DMS53 treated with DMSO at 0.1 percent for 48 hours (cell line): ENCODE measurements around the gene ZNF683.

Experiments
- DNase-seq: peaks from one replicate; lab custom pipeline; 2025; ENCODE audit not compliant: unreplicated experiment; lab: John Stamatoyannopoulos, UW

Gene ZNF683

GRCh38 chr1:26359981-26360806 lies 12.4 kb downstream of the ZNF683 start:
- DNase-seq, result no peak

DNA sequence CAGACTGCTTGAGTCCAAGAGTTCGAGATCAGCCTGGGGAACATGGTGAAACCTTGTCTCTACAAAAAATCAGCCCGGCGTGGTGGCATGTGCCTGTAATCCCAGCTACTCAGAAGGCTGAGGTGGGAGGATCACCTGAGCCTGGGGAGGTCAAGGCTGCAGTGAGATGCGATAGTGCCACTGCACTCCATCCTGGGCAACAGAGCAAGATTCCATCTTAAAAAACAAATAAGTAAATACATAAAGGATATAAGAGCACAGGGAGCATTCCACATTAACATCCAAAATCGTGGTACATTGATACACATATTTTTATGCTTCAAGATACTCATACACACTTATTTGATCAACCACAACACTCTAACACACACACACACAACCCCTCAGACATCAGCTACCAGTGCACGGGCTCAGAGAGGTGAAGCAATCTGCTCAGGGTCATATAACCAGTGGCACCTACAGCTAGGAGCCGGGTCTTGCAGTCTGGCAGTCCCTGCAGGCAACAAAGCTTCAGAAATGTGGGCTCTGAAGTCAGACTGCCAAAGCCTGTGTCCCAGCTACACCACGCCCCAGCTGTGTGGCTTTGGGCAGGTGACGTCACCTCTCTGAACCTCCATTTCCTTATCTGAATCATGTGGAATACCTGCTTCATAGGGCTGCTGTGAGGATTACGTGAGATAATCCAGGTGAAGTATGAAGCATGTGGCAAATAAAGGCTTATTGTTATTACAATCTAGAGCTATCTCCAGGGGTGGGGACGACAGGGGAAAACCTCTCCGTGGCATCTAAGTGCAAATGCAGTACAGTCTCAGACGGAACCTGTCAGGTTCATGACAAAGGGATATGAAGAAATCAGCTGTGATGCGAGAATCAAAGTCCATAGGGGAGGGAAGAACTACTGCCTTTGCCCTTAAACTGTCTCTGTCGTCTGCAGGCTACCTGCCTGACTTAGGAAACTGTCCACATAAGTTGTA lies 13.9 kb downstream of the ZNF683 start:
- peak; percentile 15 for DNase-seq

GRCh38 chr1:26357121-26357602 lies 15.4 kb downstream of the ZNF683 start:
- no peak for DNase-seq

DNA sequence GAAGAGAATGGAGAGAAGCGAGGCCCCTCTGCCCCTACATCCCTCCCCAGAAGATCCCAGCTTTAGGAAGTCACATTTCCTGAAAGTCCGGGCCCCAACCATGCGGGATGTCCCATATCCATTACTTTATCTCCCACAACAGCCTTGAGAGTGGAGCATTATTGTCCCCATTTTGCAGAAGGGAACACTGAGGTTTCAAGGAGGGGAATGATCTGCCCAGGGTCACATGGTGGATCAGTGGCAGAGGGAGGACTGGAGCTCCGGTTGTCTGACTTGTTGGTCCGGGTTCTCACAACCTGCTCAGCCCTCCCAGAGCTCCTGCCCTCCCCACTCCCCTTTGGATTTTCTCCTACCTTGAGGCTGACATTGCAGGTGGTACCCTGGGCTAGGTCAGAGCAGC lies 16.4 kb downstream of the ZNF683 start:
- no peak for DNase-seq

DNA sequence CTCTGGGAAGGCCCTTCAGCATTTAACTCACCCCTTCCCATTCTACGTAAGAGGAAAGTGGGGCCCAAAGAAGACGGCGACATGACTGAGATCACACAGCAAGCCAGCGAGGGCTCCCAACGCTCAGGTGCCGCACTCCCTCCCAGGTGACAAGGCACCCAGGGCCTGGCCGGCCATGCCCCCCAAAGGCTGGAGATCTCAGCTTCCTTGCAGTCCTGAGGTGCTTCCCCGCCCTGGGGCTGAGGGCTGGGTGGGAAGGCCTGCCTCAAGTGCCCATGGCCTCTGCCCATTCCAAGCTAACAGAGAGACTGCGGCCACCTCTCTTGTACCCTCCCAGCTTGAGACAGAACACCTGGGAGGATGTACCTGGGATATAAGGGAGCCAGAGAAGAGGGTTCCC lies 17.6 kb downstream of the ZNF683 start:
- DNase-seq, result no peak

DNA sequence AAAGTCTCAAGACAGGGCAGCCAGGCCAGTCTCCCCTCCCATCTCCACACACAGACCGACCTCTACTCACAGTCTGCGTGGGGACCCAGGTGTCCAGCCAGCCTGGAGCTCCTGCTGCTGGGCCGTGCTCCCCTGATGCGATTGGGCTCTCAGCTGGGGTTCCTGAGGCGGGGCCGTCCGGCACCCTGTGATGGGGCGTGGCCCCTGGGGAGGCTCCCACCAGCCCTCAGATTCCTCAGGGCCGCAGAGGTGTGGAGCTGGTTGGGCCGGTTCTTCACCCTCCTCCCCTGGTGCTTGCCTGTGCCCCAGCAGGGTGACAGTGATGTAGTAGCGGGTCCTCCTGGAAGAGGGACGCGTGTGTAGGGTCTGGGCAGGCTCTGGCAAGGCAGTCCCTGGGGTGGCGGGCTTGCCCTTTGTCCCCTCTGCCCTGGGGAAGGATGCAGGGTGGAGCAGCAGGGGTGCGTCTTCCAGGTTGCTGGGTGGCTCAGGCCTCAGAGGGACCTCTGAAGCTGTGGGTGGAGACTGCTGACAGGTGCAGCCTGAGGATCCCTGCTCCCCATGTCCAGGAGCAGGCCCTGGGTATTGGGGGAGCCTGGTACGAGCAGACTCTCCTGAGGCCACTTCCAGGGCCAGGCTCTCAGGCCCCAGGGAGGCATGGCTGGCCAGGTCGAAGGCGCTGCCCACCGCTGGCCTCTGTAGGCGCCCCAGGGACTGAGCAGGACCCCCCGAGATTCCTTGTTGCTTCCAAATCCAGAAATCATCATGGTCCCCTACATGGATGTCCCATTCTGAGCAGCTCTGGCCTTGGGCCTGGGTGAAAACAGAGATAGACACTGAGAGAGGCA lies 18.4 kb downstream of the ZNF683 start, which contains the start of gene CRYBG2:
CRYBG2 (minus strand) TSS at position 155 of the 845 bp plus-strand sequence. CDS start 7,473 bp downstream, outside the sequence.
- DNase-seq, result peak; percentile 8

DNA sequence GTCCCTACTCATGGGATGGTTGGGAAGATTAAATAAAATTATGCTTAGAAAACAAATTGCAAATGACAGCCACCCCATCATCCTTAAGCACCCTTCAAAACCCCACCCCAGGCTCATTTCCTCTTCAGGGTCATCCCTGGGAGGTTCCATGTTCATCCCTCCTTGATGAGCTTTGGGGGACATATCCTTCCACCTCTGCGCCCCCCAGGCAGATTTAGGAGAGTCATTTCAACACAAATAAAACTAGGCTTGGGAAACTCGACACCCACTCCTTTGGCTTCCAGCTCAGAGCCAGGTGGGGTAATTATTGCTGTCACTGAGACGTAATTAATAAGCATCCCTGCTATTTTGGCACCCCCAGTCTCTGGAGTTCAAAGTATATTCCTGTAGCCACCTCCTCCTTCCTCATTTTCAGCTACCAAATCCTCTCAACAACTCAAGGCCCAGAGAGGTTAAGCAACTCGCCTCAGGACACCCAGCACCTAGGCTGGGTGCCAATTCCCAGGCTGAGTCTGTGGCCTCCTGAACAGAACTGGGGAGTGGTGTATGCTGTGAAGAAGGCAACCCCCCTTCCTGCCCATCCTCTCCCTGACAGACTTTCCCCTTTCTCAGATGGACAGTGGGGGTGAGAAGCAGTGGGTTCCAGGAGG lies 19.2 kb downstream of the ZNF683 start:
- no peak for DNase-seq

DNA sequence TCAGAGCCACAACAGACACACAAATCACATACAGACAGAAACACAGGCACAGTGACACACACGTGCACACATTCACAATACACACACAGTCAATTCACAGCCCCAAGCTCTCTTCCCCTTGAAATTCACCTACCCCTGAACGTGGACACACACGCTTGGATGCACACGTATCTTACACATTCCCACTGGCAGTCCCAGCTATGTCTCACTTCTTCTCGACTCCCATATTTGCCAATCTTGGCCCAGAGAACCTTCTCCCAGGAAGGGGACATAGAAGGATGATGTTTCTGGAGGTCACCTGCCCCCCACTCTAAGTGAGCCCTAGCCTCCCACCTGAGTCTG lies 20.2 kb downstream of the ZNF683 start:
- no peak for DNase-seq

DNA sequence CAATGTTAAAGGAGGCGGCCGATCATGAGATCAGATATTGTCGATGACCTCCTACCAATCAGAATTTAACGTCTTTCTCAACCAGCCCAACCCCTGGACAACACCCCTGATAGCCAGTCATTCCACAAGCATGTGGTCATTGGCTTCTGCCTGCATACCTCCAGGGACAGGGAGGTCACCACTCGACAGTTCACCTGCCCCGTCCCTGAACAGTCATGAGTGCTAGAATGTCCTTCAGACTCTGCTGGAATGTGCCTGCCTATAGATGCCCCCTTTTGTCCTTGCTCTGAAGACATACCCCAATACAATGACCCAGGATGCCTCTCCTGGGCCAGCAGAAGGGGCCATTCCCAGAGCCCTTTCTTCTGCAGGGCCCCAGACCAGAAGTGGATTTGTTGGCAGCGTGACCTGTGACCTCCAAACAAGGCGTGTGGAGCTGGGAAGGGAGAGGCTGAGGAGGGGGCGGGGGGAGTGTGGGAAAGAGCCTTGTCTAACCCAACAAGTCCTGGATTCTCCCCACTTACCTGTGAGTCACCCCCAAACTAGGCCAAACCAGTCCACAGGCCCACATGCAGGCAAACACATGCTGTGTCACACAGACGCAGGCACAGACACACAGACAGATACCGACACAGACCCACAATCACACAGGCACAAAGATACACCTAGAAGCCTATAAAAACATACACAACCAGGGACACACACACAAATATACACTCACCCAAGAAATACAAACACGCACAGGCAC lies 20.8 kb downstream of the ZNF683 start:
- no peak for DNase-seq

DNA sequence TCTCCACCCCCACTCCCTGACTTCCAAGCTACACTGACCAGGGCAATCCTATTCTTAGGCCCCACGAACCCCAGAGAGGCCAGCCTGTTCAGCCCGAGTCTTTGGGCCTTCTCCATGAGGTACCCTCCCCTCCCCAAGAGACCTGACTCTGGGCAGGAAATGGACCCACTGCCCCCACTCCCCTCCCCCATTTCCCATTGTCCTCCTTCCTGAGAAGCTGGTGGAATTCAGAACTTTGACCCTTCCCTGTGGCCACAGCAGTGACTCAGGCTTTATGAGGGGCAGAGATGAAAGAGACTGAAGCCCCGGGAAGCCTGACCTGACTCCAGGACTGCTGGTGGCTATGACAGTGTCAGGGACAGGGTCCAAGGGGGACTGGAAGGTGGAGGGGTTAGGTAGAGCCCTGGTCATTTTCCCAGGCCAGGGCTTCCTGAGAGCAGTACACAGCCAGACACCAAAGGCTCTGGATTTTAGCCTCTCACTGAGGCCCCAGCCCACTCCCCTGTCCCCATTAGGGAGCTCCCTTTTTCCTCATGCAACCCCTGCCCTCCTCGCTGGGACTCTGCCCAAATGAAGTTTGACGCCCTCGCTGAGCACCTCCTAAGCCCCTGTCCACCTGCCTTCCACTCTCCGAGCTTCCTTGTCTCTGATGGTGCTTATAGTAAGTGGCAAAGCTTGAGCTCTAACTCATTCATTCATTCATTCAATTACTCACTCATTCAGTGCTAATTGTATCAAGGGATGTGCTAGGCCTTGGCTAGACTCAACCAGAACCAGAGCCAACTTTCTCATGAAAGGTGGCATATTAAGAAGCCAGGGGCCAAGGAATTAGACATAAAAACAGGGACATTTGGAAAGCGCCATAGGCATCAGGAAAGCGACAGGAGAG lies 21.6 kb downstream of the ZNF683 start:
- DNase-seq, result no peak

GRCh38 chr1:26350343-26350700 lies 22.2 kb downstream of the ZNF683 start:
- DNase-seq, result no peak

DNA sequence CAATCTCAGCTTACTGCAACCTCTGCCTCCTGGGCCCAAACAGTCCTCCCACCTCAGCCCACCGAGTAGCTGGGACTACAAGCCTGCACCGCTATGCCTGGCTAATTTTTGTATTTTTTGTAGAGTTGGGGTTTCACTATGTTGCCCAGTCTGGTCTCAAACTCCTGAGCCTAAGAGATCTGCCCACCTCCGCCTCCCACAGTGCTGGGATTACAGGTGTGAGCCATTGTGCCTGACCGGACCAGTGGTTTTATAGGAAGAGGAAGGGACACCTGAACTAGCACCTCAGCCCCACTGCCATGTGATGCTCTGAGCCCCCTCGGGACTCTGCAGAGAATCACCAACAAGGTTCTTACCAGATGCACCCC lies 22.7 kb downstream of the ZNF683 start:
- DNase-seq, result no peak

DNA sequence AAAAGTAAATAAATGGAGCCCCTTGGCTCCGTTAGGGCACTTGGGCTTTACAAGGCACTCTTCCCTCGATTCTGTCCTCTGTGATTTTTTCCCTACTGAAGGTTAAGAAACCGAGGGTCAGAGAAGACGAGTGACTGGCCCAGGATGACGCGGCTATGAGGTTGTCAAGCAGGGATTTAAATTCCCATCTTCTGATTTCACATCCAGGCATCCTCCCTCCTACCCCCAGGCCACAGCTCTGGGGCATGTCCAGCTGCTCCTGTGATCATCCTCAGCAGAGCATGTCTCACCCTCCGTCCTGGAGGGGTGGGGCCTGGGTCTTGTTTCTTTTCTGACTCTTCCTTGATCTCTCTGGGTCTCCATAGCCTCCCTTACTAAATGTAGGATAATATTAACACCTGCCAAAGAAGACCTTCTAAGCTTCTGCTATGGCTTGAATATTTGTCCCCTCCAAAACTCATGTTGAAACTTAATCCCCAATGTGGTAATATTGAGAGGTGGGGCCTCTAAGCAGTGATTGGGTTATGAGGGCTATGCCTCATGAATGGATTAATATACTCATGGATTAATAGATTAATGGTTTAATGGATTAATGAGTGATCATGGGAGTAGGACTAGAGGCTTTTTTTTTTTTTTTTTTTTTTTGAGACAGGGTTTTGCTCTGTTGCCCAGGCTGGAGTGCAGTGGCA lies 23.2 kb downstream of the ZNF683 start:
- DNase-seq, result no peak

DNA sequence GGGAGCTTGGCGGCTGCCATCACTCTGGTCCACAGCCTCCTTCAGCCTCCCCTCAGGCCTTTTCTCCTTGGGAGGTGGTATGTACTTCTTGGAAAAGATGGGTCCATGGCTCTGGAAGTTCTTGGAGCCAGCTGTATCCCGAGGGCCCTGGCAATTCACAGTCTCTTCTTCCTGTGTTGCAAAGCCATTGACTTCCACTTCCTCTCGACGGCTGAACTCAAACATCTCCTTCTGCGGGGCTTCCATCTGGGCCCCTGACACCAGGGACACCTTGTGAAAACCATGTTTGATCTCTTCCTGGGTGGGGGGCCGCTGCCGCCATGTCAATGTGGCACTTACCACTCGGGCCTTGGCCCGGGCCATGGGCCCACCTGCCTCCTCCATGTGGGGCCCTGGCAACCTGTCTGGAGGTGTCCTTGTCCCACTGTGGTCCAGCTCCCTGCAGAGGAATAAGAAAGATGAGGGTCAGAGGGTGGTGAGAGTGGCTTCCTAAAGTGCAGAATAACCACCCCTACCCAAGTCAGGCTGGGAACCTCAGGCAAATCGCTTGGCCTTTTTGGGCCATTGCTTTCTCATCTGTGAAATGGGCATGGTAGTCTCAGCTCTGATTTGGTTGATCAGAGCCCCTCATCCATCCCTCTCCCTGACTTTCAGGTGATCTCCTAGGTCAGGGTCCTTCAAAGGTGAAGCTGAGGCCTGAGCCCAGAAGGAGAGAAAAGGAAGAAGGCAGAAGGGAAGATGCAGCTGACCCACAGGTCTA lies 26.1 kb downstream of the ZNF683 start:
- DNase-seq, result no peak

- DNase-seq, result no peak
Measured at GRCh38 chr1:26345718-26346117, 26.8 kb downstream of the ZNF683 start.

- no peak for DNase-seq
Measured at GRCh38 chr1:26344147-26344920, 28.2 kb downstream of the ZNF683 start.

DNA sequence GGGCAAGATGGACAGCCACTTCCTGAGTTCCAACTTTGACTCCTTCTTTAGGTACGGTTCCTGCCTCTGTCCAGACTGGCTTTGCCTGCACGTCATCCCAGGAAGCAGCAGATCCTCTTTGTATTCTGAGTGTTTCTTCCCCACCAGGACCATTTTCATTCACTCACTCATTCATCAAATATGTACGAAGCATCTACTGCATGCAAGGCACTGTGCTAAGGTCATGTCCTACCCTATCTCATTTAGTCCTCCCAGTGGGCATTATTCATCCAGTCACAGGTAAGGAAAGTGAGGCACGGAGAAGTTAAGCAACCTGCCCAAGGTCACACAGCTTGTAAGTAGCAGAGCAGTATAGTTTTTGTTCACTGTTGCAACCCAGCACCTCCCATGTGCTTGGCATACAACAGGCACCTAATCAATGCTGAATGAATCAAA lies 32.5 kb downstream of the ZNF683 start:
- no peak for DNase-seq
